GM18861 (cell line): ENCODE measurements around the gene PSMD6.

Experiments
- ATAC-seq: cut with Tn5 transposase; IDR thresholded peaks from one replicate; pipeline ENCODE4 v1.9.1; 2021; ENCODE audit not compliant: unreplicated experiment

The PSMD6 gene

DNA sequence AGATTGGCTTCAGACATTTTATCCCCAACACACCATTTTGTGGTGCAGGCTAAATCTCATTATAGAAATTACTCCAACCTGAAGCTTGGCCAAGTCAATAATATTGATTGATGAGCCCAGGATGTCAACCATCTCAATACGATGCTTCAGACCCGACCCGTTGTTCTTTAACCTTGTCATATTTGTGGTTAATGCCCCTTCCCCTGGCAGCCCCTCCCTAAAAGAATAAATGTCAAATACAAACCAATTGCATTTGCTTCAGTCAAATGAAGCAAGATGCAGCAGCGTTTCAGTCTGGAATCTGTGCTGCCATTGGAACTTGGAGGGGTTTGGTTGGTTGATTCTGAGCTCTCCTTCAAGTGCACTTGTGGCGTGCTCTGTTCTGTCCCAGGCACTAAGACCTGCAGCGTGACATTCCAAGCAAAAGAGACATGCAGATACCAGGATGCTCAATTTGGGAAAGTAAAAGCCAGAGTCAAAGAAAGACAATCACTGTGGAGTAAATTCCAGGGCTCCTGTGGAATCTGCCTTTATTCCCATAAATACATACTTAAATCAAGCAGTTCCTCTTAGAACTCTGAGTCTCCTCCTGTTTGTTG lies 23.8 kb upstream of the PSMD6 start:
- no peak for ATAC-seq

DNA sequence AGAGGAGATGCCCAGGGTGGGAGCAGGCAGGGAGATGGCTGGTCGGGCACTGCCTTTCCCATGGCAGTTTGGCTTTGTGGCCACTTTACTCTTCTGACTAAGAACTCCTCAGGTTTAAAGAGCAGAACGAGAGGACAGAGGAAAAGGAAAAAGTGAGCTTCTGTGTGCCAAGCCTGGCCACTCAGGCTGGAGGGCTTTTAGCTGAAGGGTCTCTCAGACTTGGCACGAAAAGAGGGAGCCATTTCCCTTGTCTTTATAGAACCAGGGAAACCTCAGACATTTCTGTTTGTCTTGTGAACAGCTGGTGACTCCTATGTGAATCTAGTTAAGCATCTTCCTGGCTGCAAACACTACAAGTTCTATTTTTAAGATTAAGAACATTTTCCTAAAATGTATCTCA lies 23.3 kb upstream of the PSMD6 start:
- ATAC-seq = no peak

DNA sequence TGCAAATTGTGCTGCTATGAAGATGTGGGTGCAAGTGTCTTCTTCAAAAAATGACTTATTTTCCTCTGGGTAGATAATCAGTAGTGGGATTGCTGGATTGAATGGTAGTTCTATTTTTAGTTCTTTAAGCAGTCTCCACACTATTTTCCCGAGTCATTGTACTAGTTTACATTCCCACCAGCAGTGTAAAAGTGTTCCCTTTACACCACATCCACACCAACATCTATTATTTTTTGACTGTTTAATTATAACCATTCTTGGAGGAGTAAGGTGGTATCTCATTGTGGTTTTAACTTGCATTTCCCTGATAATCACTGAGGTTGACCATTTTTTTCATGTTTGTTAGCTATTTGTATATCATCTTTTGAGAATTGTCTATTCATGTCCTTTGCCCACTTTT lies 19.7 kb upstream of the PSMD6 start:
- ATAC-seq = no peak

DNA sequence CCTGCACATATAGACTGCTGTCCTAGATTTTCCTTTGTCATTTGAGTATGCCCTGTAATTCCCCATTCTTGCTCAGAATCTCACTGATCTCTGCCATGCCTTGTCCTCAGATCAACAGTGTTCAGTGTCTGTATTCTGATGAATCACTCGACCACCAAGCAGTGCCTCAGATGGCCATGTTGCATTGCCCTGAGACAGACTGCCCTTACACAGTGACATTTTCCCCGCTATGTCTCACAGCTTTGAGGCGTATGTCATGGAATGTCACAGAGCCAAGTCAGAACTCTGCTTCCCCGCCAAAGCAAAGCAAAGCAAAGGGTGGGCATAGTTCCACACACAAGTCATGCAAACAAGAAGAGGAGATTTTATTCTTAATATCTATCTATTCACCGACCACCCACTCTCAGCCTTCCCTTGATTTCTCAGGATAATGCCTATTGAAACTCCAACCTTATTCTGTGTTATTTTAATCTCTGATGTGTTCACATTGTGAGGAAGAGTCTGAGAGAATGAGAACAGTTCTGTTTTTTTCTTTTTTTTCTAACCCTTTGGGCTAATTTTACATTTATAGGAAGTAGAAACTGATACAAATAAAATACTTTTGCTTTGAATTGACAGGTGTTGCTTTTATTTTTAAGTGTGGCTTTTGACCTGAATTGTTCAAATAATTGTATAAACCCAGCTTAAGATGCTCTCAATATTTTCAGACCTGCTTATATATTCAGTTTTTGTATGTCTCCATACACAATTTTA lies 16.9 kb upstream of the PSMD6 start:
- no peak for ATAC-seq

DNA sequence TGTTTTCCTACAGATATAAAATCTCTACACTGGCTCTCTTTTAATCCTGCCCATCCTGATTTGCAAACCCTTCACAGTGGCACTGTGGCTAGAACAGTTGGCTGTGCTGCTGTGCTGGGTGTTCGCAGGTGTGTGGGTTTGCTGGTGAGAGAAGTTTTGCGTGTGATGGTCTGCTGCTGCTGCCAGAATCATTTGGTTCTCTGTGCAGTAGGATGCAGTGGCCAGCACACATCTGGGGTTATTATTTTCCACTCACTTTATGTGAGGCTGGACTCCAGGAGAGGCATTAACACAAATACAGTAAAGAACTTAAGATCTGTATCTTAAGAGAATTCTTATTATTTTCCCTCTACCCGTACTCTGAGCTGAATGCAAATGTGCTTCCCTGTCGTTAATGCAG lies 16.0 kb upstream of the PSMD6 start:
- no peak for ATAC-seq

DNA sequence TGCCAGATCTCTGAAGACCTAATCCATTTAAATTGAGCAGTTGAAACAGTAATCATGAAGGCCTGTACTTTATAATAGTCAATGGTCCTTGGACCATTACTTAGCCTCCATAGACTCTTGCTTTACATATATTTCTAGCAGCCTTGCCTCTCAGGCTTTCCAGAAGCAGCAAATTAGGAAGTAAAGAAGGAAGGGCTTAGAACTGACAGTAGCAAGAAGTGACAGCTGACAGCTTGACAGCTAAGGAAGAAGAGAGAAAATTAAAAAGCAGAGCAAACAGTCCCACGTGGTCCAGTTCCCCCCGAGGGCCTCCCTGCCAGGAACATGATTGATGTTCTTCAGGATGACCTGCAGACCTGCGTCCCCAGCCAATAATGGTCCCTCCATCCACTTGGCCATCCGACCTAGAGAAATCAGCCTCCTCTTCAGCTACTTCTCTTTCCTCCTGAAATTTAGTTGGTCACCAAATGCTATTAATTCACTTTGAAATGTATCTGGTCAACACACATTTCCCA lies 15.0 kb upstream of the PSMD6 start:
- no peak for ATAC-seq

DNA sequence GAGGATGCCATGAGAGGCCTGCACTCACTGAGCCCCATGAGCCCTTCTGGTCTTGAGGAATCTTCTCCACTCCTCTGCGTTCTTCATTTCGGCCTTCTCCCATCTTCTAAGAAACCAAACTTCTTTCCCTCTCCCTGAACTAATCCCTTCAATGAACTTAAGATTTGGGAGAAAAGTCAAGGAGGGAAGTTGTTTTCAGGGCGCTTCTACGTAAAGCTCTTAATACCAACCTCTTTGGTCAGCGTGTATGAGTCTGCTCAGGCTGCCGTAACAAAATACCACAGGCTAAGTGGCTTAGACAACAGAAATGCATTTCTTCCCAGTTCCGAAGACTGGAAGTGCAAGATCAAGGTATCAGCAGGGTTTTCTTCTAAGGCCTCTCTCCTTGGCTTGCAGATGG lies 13.8 kb upstream of the PSMD6 start:
- no peak for ATAC-seq

DNA sequence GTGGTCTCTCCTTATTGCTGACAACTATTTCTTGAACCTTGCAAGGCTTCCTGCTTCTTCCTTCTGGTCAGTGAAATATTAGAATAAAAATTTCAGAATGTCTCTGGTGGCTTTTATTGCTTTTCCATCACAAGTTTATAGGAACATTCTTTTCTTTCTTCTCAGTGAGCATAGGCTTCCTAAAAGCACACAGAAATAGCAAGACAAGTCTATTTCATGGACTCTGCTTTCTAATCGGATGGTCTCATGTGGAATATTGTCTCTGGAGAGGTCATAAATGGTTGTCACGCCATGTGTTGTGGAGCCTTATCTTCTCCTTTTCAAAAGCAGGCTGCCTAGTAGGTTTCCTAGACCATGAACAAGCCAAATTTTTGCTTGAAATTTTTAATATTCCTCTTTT lies 9.8 kb upstream of the PSMD6 start:
- ATAC-seq = no peak

DNA sequence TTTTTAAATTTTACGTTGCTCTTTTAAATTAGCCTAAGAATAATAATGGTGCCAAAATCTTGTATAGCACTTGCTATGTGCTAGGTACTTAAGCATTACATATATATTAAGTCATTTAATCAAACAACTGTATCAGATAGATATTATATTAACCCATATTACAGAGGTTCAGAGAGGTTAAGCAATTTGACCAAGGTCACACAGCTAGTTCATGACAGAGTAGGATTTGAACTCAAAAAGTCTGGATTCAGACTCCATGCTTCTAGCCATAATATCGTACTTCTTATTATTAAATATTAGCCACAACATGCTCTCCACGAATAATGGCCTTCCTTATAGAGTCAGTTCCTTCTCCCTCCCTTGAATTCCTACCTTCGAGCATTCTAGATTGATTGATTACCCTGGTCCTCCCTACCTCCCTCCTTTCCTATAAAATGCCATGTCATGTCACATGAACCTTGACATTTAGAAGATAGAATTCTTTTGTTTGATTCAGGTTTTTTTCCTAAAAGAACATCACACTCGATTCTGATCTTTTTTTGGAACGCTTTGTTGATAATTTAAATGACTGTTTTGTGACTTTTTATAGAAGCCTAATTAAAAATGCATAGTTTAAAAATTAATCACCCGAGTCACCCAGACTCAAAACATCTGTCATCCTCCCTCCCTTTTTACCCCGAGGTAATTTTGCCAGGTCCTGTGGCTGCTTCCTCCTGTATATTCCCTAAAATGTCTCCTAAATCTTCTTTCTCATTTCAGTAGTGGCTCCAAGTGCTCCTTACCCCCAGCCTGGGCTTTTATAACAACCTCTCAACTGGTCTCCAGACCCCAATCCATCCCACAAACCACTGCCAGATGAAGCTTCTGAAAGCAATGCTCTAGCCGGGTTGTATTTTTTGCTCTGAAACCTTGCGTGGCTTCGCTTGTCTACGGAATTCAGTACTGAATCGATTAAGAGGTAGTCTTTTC lies 8.5 kb upstream of the PSMD6 start:
- no peak for ATAC-seq

DNA sequence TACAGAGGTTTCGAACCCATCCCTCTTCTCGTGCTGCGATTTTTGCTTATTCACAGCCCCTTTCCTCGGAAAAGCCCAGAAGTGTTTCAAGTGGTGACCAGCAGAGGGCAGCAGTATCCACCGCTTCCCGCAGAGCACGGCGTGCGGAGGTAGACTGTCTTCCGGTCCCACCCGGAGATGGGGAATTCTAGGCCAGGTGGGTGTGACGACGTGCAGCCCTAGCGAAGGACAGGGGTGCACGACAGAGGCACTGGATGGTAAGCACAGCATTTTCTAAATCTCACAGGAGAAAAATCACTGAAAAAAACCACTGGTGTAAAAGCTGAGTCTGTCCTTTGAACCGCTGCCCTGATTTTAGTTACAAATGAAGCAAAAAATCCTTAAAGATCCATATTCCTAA lies 7.4 kb upstream of the PSMD6 start:
- ATAC-seq = peak; percentile 94

DNA sequence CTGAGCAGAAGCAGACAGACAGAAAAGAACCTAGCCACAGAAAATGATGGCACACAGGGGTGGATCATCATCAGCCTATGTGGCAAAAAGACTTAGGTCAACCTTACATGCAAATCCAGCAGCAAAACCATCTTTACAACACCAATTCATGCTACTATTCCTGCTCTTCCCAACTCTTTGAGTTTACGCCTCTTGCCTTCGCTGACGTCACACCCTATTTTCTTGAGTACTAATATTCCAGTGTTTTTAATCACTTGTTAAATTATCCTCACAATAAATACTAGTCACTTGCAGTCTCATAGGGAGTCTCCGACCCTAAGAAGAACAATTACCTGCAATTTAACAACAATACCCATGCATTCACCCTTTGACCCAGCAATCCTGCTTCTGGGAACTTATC lies 6.0 kb upstream of the PSMD6 start:
- ATAC-seq = no peak

DNA sequence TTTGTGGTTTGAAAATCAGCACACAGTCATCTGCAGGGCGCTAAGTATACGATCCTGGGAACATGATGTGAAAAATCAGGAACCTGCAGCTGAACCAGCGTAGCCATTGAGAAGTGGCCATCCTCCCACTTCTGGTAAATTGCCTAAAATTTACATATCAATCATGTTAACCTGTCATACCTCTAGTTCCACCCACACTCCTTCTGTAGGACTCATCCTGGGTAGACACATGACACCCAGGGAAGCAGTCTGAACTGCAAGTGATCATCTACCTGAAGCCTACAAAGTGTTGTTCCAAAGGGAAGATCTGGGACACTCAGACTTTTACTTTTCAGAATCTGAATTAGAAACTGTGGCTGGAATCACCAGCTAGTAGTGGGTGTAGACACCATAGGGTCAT lies 5.5 kb upstream of the PSMD6 start:
- no peak for ATAC-seq

DNA sequence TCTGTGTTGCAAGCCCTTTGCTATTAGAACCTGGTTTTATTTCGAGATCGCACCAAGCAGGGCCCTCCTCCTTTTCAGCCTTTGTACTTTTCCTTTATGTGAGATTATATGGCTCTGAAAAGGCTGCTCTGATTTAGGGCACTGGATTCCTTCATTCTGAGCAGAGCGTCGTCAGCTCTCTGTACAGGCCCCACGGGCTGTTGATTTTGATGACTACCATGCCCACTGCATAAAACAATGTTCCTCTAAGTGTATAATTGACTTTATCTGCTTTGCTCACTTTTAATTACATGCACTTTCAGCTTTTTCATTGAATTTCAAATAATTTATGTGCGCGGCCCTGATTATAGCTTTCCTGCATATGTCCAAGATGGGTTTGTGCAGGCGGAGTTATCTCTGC lies 4.4 kb upstream of the PSMD6 start:
- ATAC-seq = no peak

DNA sequence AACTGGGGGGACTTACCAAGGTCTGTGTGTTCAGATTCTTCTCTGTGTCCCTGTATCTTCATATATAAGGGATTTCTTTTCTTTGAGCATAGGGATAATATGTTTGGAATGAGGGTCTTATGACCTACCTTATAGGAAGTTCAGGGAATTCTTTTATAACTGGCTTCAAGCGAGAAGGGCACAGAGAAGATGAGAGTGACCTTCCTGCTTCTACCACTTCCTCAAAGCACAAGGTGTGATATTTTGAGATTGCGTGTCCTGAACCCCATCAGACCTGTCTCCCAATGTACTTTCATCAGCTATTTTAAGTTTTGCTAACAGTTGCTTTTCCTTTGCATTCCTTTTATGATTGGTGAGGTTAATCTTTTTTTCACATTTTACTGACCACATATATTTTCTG lies 3.1 kb upstream of the PSMD6 start:
- ATAC-seq = no peak

DNA sequence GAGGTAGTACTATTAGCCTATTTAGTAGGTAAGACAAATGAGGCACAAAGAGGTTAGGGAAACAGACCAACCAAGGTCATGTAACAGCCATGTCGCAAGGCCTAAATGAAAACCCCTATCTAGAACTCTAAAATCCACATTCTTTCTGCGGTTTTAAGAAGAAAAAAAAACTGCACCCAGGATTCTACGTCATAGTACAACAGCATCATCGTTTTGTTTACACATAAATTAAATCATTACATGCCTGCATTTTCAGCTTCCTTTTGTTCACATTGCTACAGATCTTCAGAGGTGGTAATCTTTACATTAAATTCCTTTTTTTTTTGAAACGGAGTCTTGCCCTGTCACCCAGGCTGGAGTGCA lies 548 bp upstream of the PSMD6 start:
- no peak for ATAC-seq

DNA sequence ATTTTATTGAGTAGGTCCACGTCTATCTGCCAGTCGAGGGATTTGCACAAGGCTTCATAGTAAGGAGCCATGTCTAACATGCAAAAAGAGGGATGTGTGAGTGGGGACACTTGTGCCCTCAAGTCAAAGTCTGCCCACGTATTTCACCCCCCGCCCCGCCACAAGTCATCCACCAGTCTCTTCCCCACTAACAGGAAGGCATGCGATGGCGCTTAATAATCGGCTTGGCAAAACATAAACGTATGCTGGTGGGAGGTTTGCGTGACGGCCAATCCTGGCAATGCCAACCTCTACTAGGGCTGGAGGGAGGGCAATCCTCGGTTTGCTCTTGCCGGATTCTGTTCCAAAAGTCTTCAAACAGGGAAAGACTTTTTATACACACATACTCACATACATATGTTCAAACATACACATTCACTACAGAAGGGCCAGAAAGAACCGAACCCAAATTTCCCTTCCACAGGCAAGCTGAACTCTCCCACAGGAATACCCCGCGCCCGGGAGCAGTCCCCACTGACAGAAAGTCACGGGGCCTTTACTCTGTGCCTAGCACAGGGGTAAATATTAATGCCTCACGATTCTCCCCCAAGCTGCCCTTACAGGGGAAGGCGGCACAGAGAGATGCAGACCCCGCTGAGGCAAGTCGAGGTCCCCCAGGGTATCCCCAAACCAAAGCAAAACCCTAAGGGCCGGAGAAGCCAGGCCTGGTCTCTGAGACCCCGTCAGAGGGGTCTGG lies 675 bp downstream of the PSMD6 start:
- ATAC-seq = peak; percentile 3

DNA sequence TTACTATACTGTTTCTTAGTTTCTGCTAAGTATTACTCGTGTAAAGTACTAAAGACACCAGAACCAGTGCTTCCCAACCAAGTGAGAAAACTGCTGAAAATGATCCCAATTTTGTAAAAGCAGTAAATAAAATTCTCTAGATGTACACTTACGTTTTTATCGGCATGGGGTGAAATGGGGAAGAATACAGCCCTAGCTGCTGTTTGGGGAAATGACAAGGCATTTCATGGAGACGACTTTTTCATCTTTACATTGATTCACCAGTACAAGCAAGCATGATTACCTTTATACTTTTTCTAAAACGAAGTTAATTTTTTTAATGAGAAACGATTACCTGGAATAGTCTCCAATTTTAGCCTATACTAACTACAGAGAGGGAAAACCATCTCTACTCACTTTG lies 1.4 kb downstream of the PSMD6 start:
- ATAC-seq = no peak

DNA sequence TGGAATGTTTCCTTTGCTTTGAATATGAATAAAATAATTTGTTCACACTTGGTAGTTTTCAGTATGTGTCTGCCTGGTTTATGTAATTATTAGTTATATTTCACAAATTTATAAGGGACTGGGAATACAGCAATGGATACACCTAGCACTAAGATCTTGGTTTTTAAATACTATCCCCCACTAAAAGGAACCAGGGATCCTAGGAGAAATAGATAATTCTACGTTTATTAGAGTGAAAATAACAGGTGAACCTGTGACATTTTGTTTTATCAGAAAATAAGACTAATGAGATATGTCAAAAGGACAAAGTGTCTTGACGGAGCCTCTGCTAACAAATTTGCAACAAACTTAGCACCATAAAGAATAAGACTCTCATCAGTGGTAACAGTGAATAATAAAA lies 3.4 kb downstream of the PSMD6 start:
- ATAC-seq = no peak

DNA sequence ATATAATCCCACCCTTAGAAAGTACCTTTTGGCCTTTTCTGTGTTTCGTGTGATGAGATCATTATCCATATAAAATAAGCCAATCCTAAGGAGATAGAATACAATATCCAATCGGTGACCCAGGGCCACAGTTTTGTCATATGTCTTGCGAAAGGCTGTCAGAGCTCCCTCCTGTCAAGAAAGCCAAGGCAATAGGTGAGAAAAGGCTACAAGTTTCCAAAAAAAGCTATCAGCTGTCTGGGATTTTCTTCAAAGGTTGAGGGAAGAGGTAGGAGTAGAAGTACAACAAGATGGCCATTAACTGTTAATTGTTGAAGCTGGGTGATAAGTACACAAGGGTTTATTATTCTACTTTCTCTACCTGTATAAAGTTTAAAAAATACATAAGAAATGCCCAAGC lies 4.0 kb downstream of the PSMD6 start:
- no peak for ATAC-seq

DNA sequence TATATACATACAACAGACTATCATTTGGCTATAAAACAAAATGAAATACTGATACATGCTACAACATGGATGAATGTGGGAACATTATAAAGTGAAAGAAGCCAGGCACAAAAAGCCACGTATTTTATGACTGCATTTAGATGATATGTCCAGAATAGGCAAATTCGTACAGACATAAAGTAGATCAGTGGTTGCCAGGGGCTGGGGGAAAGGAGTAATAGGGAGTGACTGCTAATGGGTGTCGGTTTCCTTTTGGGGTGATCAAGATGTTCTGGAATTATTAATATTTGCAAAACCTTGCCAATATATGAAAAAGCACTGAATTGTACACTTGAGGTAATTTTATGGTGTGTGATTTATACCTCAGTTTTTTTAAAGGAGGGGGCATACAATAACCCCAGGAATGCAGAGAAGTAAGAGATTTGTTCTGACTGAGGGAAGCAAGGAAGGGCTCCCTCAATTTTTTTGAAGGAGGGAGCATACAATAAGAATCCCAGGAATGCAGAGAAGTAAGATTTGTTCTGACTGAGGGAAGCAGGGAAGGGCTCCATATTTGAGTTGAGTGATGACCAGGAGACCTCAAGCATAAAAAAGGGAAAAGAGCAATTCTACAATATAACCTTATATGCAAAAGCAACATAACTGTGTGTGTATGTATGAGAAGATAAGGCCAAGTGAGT lies 6.2 kb downstream of the PSMD6 start:
- ATAC-seq = no peak

DNA sequence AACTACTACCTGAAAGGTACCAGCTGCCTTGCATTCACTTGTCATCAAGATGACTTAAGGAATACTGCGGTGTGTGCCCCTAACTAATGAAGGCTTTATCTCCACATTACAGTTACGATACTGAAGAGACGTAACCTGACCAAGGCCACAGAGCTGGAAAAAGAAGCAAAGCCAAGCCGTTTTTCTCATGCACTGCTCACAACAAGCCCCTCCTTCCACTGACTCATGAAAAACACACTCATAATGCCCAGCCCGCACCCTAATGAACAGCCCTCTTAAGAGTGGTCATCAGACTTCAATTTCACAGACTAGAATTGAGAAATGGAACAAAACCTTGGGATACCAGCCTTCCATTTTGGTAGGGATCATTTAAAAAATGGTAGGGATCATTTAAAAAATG lies 11.6 kb downstream of the PSMD6 start:
- no peak for ATAC-seq
